ENCODE data around the gene SLC40A1. TPM values are rescaled to one million over a fixed set of nuclear protein-coding genes. Genes with fewer than 3 reads are reported as not detected.

Gene SLC40A1
- total RNA-seq, 1 donor from 2014 or later = 11.4 TPM

- no peak overlapping the region for H3K27ac Mint-ChIP-seq (ENCODE audit: unreplicated experiment)
These were observed 49.5 kb downstream of the SLC40A1 start for GRCh38 chr2:189530965-189531637.

GRCh38 chr2:189528617-189529016 lies 52.0 kb downstream of the SLC40A1 start:
- peaks cover 12% of the 10 kb centered on the region for H3K4me1 Mint-ChIP-seq (ENCODE audit: unreplicated experiment)
- no peak for TF ChIP-seq CTCF (IDR thresholded peaks at IDR 0.05)

More at GRCh38 chr2:189530965-189531637, 49.5 kb downstream of the SLC40A1 start:
- no peaks in the 10 kb centered on the region for H3K9me3 Mint-ChIP-seq (ENCODE audit: unreplicated experiment)
- TF ChIP-seq CTCF (IDR thresholded peaks at IDR 0.05) = no peak
- no peak for DNase-seq (ENCODE audit: extremely low spot score, unreplicated experiment)
- no peaks in the 10 kb centered on the region for H3K27me3 Mint-ChIP-seq (ENCODE audit: unreplicated experiment)
- no peak overlapping the region for H3K4me3 Mint-ChIP-seq (ENCODE audit: unreplicated experiment)
- H3K36me3 Mint-ChIP-seq (ENCODE audit: unreplicated experiment) = no peaks in the 10 kb centered on the region
- H3K4me1 Mint-ChIP-seq (ENCODE audit: unreplicated experiment) = peaks cover 23% of the 10 kb centered on the region

GRCh38 chr2:189527812-189528592 lies 52.6 kb downstream of the SLC40A1 start:
- H3K4me3 Mint-ChIP-seq (ENCODE audit: unreplicated experiment) = no peak overlapping the region
- no peaks in the 10 kb centered on the region for H3K9me3 Mint-ChIP-seq (ENCODE audit: unreplicated experiment)
- H3K27ac Mint-ChIP-seq (ENCODE audit: unreplicated experiment) = no peak overlapping the region
- DNase-seq (ENCODE audit: extremely low spot score, unreplicated experiment) = no peak
- H3K36me3 Mint-ChIP-seq (ENCODE audit: unreplicated experiment) = no peaks in the 10 kb centered on the region
- H3K27me3 Mint-ChIP-seq (ENCODE audit: unreplicated experiment) = no peaks in the 10 kb centered on the region
- H3K4me1 Mint-ChIP-seq (ENCODE audit: unreplicated experiment) = peaks cover 8% of the 10 kb centered on the region
- TF ChIP-seq CTCF (IDR thresholded peaks at IDR 0.05) = no peak

More at GRCh38 chr2:189528617-189529016, 52.0 kb downstream of the SLC40A1 start:
- no peaks in the 10 kb centered on the region for H3K27me3 Mint-ChIP-seq (ENCODE audit: unreplicated experiment)
- no peaks in the 10 kb centered on the region for H3K9me3 Mint-ChIP-seq (ENCODE audit: unreplicated experiment)
- H3K27ac Mint-ChIP-seq (ENCODE audit: unreplicated experiment) = no peak overlapping the region
- H3K4me3 Mint-ChIP-seq (ENCODE audit: unreplicated experiment) = no peak overlapping the region
- H3K36me3 Mint-ChIP-seq (ENCODE audit: unreplicated experiment) = no peaks in the 10 kb centered on the region
- no peak for DNase-seq (ENCODE audit: extremely low spot score, unreplicated experiment)

GRCh38 chr2:189527041-189527750 lies 53.4 kb downstream of the SLC40A1 start:
- H3K27ac Mint-ChIP-seq (ENCODE audit: unreplicated experiment) = no peak overlapping the region
- peaks cover 14% of the 10 kb centered on the region for H3K4me1 Mint-ChIP-seq (ENCODE audit: unreplicated experiment)
- H3K9me3 Mint-ChIP-seq (ENCODE audit: unreplicated experiment) = no peaks in the 10 kb centered on the region
- TF ChIP-seq CTCF (IDR thresholded peaks at IDR 0.05) = no peak
- H3K27me3 Mint-ChIP-seq (ENCODE audit: unreplicated experiment) = no peaks in the 10 kb centered on the region
- DNase-seq (ENCODE audit: extremely low spot score, unreplicated experiment) = no peak
- no peaks in the 10 kb centered on the region for H3K36me3 Mint-ChIP-seq (ENCODE audit: unreplicated experiment)
- H3K4me3 Mint-ChIP-seq (ENCODE audit: unreplicated experiment) = no peak overlapping the region

- Mint-ChIP-seq H3K36me3 (ENCODE audit: unreplicated experiment) (no peaks in the 10 kb centered on the region), H3K27ac (ENCODE audit: unreplicated experiment) (no peak overlapping the region), H3K4me1 (ENCODE audit: unreplicated experiment) (peaks cover 20% of the 10 kb centered on the region), H3K9me3 (ENCODE audit: unreplicated experiment) (no peaks in the 10 kb centered on the region), H3K4me3 (ENCODE audit: unreplicated experiment) (no peak overlapping the region), H3K27me3 (ENCODE audit: unreplicated experiment) (no peaks in the 10 kb centered on the region)
- TF ChIP-seq CTCF (IDR thresholded peaks at IDR 0.05) = no peak
- no peak for DNase-seq (ENCODE audit: extremely low spot score, unreplicated experiment)
These were observed 54.3 kb downstream of the SLC40A1 start for GRCh38 chr2:189526241-189526640.

All from osteocyte (in vitro differentiated cells).